HepG2 (cell line): ENCODE measurements around the gene CTIF. TPM values are rescaled to one million over a fixed set of nuclear protein-coding genes. Genes with fewer than 3 reads are reported as not detected.

Experiments
- ATAC-seq: fragments of 200-7000 bp; cut with Tn5 transposase; 3 replicates; pipeline ENCODE4 v1.9.1; 2020; ENCODE audit warnings: mild to moderate bottlenecking, moderate library complexity
- BruUV-seq: library from RNA; stranded (reverse); fragments of 400-500 nt; replicated peaks from 2 replicates; lab custom pipeline; 2021; lab: Mats Ljungman, UMichigan
- CTCF ChIA-PET: fragments of 300-600 bp; formaldehyde crosslinking; extraction: SDS; loops from one replicate; lab custom pipeline; 2021; ENCODE audit warnings: low total read pairs, inconsistent platforms, low intra/inter-chr PET ratio; lab: Yijun Ruan, JAX
- POLR2A ChIA-PET: fragments of 350-600 bp; sonication (Branson Sonifier 250); formaldehyde crosslinking; loops from one replicate; lab custom pipeline; 2020; ENCODE audit warnings: antibody characterized with exemption, inconsistent platforms; lab: Yijun Ruan, JAX
- DNase-seq: peaks from one replicate; pipeline ENCODE4 v3.0.0-alpha.2; 2015; ENCODE audit warnings: low spot score
- FAIRE-seq: peaks from 3 replicates; lab custom pipeline; 2011; peaks lifted over from hg19 to GRCh38; lab: Jason Lieb, UNC
- H2AFZ ChIP-seq: one replicate; pipeline ENCODE4 v1.6.1; 2011; ENCODE audit warnings: low read length, inconsistent platforms
- H3K27ac ChIP-seq: fragments of 300-600 bp; 3 replicates; pipeline ENCODE4 v1.8.0; 2011; ENCODE audit warnings: mixed run types, mild to moderate bottlenecking, mixed read lengths, low read length, inconsistent platforms; ENCODE audit not compliant: insufficient read depth; ENCODE audit errors: extremely low read length
- H3K27me3 ChIP-seq, 2 experiments: fragments of 200-600 bp in 1 of 2; 2 replicates in 1 of 2; 3 replicates in 1 of 2; pipeline versions ENCODE4 v1.6.0 to v1.8.0; 2011; ENCODE audit warnings: low read length in 2 of 2, mild to moderate bottlenecking in 2 of 2, moderate library complexity in 2 of 2, inconsistent platforms in 1 of 2; ENCODE audit not compliant: insufficient read depth in 2 of 2, control insufficient read depth in 1 of 2
- H3K36me3 ChIP-seq, 2 experiments: fragments of 200-600 bp in 1 of 2; replicated peaks in 1 of 2; 2 replicates in 1 of 2; 3 replicates in 1 of 2; pipeline versions ENCODE4 v1.5.1 to v1.8.0; 2011; ENCODE audit warnings: low read length in 2 of 2, inconsistent platforms in 1 of 2; ENCODE audit not compliant: insufficient read depth in 2 of 2, control insufficient read depth in 1 of 2
- H3K4me1 ChIP-seq: 2 replicates; pipeline ENCODE4 v1.5.1; 2012; ENCODE audit warnings: low read length, inconsistent platforms; ENCODE audit not compliant: insufficient read depth
- H3K4me2 ChIP-seq: 2 replicates; pipeline ENCODE4 v1.6.0; 2011; ENCODE audit warnings: low read depth, low read length, inconsistent platforms
- H3K4me3 ChIP-seq, 3 experiments: fragments of 200-600 bp in 1 of 3; sonication (generic), shearing (Covaris generic) in 1 of 3; replicated peaks in 1 of 3; 2 replicates each; pipeline ENCODE4 v1.5.1; 2011 to 2016; ENCODE audit warnings: low read length in 3 of 3, inconsistent platforms in 2 of 3, low read depth in 2 of 3, mild to moderate bottlenecking in 2 of 3, control low read depth in 1 of 3, mixed read lengths in 1 of 3; ENCODE audit not compliant: insufficient read depth in 1 of 3
- H3K79me2 ChIP-seq: one replicate; pipeline ENCODE4 v1.6.1; 2011; ENCODE audit warnings: low read length, inconsistent platforms; ENCODE audit not compliant: insufficient read depth
- H3K9ac ChIP-seq: 2 replicates; pipeline ENCODE4 v1.6.0; 2011; ENCODE audit warnings: mild to moderate bottlenecking, low read depth, low read length, inconsistent platforms; ENCODE audit not compliant: insufficient read depth
- H3K9me3 ChIP-seq: 2 replicates; pipeline ENCODE4 v1.5.1; 2012; ENCODE audit warnings: mild to moderate bottlenecking, low read length
- H4K20me1 ChIP-seq: 2 replicates; pipeline ENCODE4 v1.6.0; 2011; ENCODE audit warnings: inconsistent platforms, mild to moderate bottlenecking, low read length, moderate library complexity; ENCODE audit not compliant: insufficient read depth
- BRCA1 ChIP-seq: sonication (generic); formaldehyde crosslinking; IDR thresholded peaks from 2 replicates; pipeline ENCODE4 v1.4.0; 2020; ENCODE audit warnings: missing genetic modification reagents
- CREB1 ChIP-seq, 2 experiments: fragments of 450-650 bp in 1 of 2; IDR thresholded peaks; 2 replicates each; pipeline ENCODE4 v1.6.1; 2016 to 2017; ENCODE audit warnings: control low read depth in 1 of 2, mild to moderate bottlenecking in 1 of 2, missing compliant biosample characterization in 1 of 2, missing genetic modification characterization in 1 of 2
- DR1 ChIP-seq: sonication (generic); formaldehyde crosslinking; IDR thresholded peaks from 2 replicates; pipeline ENCODE4 v1.8.0; 2021; ENCODE audit warnings: mild to moderate bottlenecking, missing genetic modification reagents, inconsistent platforms
- GATAD1 ChIP-seq: IDR thresholded peaks from 2 replicates; pipeline ENCODE4 v1.6.1; 2016; ENCODE audit warnings: missing genetic modification reagents, missing compliant biosample characterization
- HOXA3 ChIP-seq: sonication (generic); formaldehyde crosslinking; IDR thresholded peaks from 2 replicates; pipeline ENCODE4 v1.5.0; 2020; ENCODE audit warnings: missing genetic modification reagents
- KLF16 ChIP-seq, 2 experiments: sonication (generic) in 1 of 2; formaldehyde crosslinking in 1 of 2; IDR thresholded peaks; 2 replicates each; pipeline versions ENCODE4 v1.6.1 to v1.8.0; 2016 to 2023; ENCODE audit warnings: missing genetic modification reagents in 2 of 2, missing compliant biosample characterization in 1 of 2
- KMT2B ChIP-seq: IDR thresholded peaks from 2 replicates; pipeline ENCODE4 v1.6.1; 2016; ENCODE audit warnings: missing genetic modification reagents, missing compliant biosample characterization
- ZBTB38 ChIP-seq: sonication (generic); formaldehyde crosslinking; IDR thresholded peaks from 2 replicates; pipeline ENCODE4 v1.5.1; 2020; ENCODE audit warnings: mild to moderate bottlenecking, missing genetic modification reagents
- ZNF326 ChIP-seq: sonication (generic); formaldehyde crosslinking; IDR thresholded peaks from 2 replicates; pipeline ENCODE4 v1.4.0; 2020; ENCODE audit warnings: missing genetic modification reagents, borderline replicate concordance
- ZNF644 ChIP-seq: IDR thresholded peaks from 2 replicates; pipeline ENCODE4 v1.6.1; 2016; ENCODE audit warnings: low read depth
- ZNF850 ChIP-seq: sonication (generic); formaldehyde crosslinking; conservative IDR thresholded peaks from 2 replicates; pipeline ENCODE4 v1.9.0; 2021; ENCODE audit warnings: mild to moderate bottlenecking, missing genetic modification reagents
- WGBS: methylation state at CpG from one replicate; pipeline ENCODE4 v1.1.6; 2017; ENCODE audit warnings: low lambda C conversion rate; 5-methylcytosine and 5-hydroxymethylcytosine counted together
- in situ Hi-C: cut with HindIII; loops from 2 replicates; pipeline ENCODE4 v1.10.0; 2017; ENCODE audit warnings: low pct_unique_long_range_greater_than_20kb; ENCODE audit not compliant: extremely low pct_ligation_motif_present
- intact Hi-C: fragments of 100-400 bp; cut with micrococcal nuclease; formaldehyde crosslinking; loops from one replicate; pipeline ENCODE4 v1.10.0; 2022; ENCODE audit not compliant: unreplicated experiment
- polyA plus RNA-seq, 8 experiments: library from polyadenylated mRNA; depleted of rRNA in 3 of 8; stranded (reverse) in 7 of 8; unstranded in 1 of 8; fragments of >200 nt; fragmentation: Illumina TruSeq in 4 of 8; extraction: Trizol in 4 of 8; gene quantifications; 2 replicates each; pipeline versions ENCODE4 v1.2.1 to v1.2.3, GENCODE V29; 2011 to 2016; ENCODE audit warnings: low read depth in 4 of 8, missing spikeins in 1 of 8, mixed read lengths in 1 of 8; ENCODE audit not compliant: insufficient read depth in 1 of 8
- total RNA-seq, 5 experiments: library from RNA; depleted of rRNA; stranded (reverse); fragments of >200 nt; fragmentation: Illumina TruSeq; extraction: Trizol; gene quantifications; 2 replicates each; pipeline ENCODE4 v1.2.3, GENCODE V29; 2016; ENCODE audit warnings: low read depth in 1 of 5
- TF ChIP-seq, protein P1 (sequence below): sonication (generic); formaldehyde crosslinking; IDR thresholded peaks from 2 replicates; pipeline ENCODE4 v1.5.1; 2020; ENCODE audit warnings: mild to moderate bottlenecking, missing genetic modification reagents, borderline replicate concordance

Gene CTIF
- total and polyA plus RNA-seq, 2 of the 13 experiments (the other 11 are each of a cell fraction or from before 2014, with no cell fraction given): 18.2 to 28.0 TPM

DNA sequence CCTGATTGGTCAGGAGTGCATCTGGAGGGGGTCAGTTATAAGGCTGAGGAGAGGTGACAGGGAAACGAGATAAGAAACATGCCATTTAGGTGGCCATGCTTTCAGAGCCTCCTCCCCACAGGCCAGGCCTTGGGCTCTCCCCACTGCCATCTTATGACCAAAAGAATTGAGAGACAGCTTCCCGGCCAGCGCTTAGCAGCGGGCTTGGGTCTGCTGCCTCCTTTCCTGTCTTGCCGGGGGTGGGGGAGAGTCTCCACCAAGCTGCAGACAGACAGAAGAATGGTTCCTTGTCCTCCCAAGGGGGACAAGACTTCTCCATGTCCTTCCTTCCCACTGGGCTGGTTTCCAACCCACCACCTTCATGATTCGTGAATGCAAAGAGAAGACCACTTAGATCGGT, 240.6 kb downstream of the CTIF start:
- intact Hi-C loops: no loop called here
- no peak overlapping the region for H3K4me2 ChIP-seq
- ATAC-seq: no peak
- DNase-seq: no peak
- H3K79me2 ChIP-seq: no peaks in the 10 kb centered on the region
- ChIA-PET POLR2A (no interaction called here), CTCF (no interaction called here)
- H2AFZ ChIP-seq: no peak overlapping the region
- WGBS: 93% methylated on average over 3 of the region's 7 CpGs
- no peak for FAIRE-seq
- H4K20me1 ChIP-seq: no peaks in the 10 kb centered on the region; the same call in 1 of the 2 replicates
- H3K27ac ChIP-seq: peak overlapping the region; percentile 98
- no peak overlapping the region for H3K4me3 ChIP-seq
- in situ Hi-C loops: no loop called here
- H3K9ac ChIP-seq: no peak overlapping the region
- no peaks in the 10 kb centered on the region for H3K27me3 ChIP-seq
- TF ChIP-seq ZBTB38 (CRISPR knock-in tag) (peak; percentile 47), CREB1 (IDR thresholded peaks at IDR 0.05) (no peak), CREB1 (CRISPR knock-in tag; IDR thresholded peaks at IDR 0.05) (no peak)
- H3K4me1 ChIP-seq: peaks cover 55% of the 10 kb centered on the region
- BruUV-seq: no TSS peak
- no peaks in the 10 kb centered on the region for H3K9me3 ChIP-seq
- H3K36me3 ChIP-seq: peaks cover 0 to 11% of the 10 kb centered on the region in 2 experiments; a peak in 2 of 5 replicates

DNA sequence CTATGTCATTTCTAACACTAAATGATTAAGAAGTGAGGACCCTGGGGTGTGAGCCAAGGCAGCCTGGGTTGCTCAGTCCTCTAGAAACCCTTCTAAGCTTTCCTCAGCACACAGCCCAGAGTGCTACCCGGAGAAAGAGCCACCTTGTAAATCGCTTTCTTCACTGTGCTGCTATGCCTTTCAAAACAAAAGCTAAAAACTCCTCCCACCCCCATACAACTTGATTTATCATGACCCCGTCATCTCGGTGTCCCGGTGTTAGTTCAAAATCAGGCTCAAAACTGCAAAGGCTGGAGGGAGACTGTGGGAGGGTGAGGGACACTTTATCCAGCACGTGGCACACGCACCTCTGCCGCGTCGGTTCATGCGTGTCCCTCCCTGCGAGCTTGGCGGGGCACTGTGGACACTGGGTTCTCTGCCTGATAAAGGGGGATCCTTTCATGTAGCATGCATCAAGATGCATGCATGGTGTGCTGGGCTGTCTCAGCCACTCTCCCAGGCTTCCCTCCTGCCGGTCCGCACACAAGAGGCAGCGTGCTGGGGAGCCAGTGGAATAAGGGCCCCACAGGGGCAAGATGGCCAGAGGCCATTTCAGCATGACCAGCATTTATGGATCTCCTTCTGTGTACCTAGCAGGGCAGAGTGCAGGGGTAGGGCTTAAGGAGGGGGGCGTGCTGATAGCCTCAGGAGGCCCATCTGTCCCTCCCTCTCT, 241.5 kb downstream of the CTIF start:
- ATAC-seq: peak; percentile 16
- no peak for FAIRE-seq
- BruUV-seq: no TSS peak
- Histone ChIP-seq H3K27me3 (no peaks in the 10 kb centered on the region), H3K27ac (peak overlapping the region; percentile 98), H3K36me3 (peaks cover 0 to 11% of the 10 kb centered on the region in 2 experiments; a peak in 3 of 5 replicates), H3K4me1 (peaks cover 55% of the 10 kb centered on the region), H4K20me1 (no peaks in the 10 kb centered on the region; the same call in 1 of the 2 replicates), H2AFZ (no peak overlapping the region), H3K9me3 (no peaks in the 10 kb centered on the region), H3K9ac (peak overlapping the region; percentile 78), H3K4me2 (peak overlapping the region; percentile 91), H3K4me3 (peak overlapping the region; percentile 45 to 71 (median 46)), H3K79me2 (no peaks in the 10 kb centered on the region)
- 42% methylated on average over 9 of the region's 17 CpGs for WGBS
- intact Hi-C loops (loop anchor here (2.0 to 10.0 kb wide), 3 partner anchors 106 to 167 kb away; no protein-coding TSS in a partner anchor), in situ Hi-C loops (loop anchor here (5.0 kb wide), 2 partner anchors 87 to 117 kb away; no protein-coding TSS in a partner anchor)
- POLR2A ChIA-PET: interaction anchor here (0.7 to 1.4 kb wide), 6 partner anchors 21 to 168 kb away, joined by 3 to 7 read pairs (median 4); no protein-coding TSS in a partner anchor
- CTCF ChIA-PET: no interaction called here
- no peak for DNase-seq
- TF ChIP-seq, protein P1, sequence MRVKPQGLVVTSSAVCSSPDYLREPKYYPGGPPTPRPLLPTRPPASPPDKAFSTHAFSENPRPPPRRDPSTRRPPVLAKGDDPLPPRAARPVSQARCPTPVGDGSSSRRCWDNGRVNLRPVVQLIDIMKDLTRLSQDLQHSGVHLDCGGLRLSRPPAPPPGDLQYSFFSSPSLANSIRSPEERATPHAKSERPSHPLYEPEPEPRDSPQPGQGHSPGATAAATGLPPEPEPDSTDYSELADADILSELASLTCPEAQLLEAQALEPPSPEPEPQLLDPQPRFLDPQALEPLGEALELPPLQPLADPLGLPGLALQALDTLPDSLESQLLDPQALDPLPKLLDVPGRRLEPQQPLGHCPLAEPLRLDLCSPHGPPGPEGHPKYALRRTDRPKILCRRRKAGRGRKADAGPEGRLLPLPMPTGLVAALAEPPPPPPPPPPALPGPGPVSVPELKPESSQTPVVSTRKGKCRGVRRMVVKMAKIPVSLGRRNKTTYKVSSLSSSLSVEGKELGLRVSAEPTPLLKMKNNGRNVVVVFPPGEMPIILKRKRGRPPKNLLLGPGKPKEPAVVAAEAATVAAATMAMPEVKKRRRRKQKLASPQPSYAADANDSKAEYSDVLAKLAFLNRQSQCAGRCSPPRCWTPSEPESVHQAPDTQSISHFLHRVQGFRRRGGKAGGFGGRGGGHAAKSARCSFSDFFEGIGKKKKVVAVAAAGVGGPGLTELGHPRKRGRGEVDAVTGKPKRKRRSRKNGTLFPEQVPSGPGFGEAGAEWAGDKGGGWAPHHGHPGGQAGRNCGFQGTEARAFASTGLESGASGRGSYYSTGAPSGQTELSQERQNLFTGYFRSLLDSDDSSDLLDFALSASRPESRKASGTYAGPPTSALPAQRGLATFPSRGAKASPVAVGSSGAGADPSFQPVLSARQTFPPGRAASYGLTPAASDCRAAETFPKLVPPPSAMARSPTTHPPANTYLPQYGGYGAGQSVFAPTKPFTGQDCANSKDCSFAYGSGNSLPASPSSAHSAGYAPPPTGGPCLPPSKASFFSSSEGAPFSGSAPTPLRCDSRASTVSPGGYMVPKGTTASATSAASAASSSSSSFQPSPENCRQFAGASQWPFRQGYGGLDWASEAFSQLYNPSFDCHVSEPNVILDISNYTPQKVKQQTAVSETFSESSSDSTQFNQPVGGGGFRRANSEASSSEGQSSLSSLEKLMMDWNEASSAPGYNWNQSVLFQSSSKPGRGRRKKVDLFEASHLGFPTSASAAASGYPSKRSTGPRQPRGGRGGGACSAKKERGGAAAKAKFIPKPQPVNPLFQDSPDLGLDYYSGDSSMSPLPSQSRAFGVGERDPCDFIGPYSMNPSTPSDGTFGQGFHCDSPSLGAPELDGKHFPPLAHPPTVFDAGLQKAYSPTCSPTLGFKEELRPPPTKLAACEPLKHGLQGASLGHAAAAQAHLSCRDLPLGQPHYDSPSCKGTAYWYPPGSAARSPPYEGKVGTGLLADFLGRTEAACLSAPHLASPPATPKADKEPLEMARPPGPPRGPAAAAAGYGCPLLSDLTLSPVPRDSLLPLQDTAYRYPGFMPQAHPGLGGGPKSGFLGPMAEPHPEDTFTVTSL: 0 out of 2 replicates have a peak, but pooled peaks have one; percentile 1
- TF ChIP-seq GATAD1 (CRISPR knock-in tag): no peak
- no peak for TF ChIP-seq ZNF644
- TF ChIP-seq KLF16 (CRISPR knock-in tag; IDR thresholded peaks at IDR 0.05): 0 out of 4 replicates have a peak, but pooled peaks of 1 of the 2 experiments have one; percentile 14
- no peak for TF ChIP-seq KMT2B
- no peak for TF ChIP-seq BRCA1
- TF ChIP-seq HOXA3 (CRISPR knock-in tag): no peak
- TF ChIP-seq ZNF326: no peak
- no peak for TF ChIP-seq DR1 (CRISPR knock-in tag)
- TF ChIP-seq ZNF850 (CRISPR knock-in tag): 0 out of 2 replicates have a peak, but pooled peaks have one; percentile 9
